Measurements from ENCODE around the gene FEV.

GRCh38 chr2:219022041-219022440 is 37.1 kb upstream of the FEV start:
- TF ChIP-seq ZNF274 (IDR thresholded peaks at IDR 0.05; ENCODE audit: low read depth, low read length), result no peak
- TF ChIP-seq SUZ12 (IDR thresholded peaks at IDR 0.05; ENCODE audit: extremely low read depth, insufficient read depth, insufficient read length), result no peak
- no peak for TF ChIP-seq YY1 (IDR thresholded peaks at IDR 0.05; ENCODE audit: insufficient read depth, insufficient read length)
